Occipital lobe (tissue), 2 donors: ENCODE results near the gene OR1K1. TPM values are rescaled to one million over a fixed set of nuclear protein-coding genes. Genes with fewer than 3 reads are reported as not detected.
"Not testable (repeated sequence)": the region's sequence is repeated elsewhere in the genome, so short reads cannot be mapped to it uniquely, and the experiment has no call there.

Experiments
- DNase-seq: peaks from one replicate; lab custom pipeline; 2025; lab: John Stamatoyannopoulos, UW
- total RNA-seq: library from RNA; depleted of rRNA; stranded (reverse); fragments of >200 nt; gene quantifications from one replicate; pipeline ENCODE4 v1.2.3, GENCODE V29; 2014

The OR1K1 gene, protein sequence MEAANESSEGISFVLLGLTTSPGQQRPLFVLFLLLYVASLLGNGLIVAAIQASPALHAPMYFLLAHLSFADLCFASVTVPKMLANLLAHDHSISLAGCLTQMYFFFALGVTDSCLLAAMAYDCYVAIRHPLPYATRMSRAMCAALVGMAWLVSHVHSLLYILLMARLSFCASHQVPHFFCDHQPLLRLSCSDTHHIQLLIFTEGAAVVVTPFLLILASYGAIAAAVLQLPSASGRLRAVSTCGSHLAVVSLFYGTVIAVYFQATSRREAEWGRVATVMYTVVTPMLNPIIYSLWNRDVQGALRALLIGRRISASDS
- total RNA-seq, result not detected

DNA sequence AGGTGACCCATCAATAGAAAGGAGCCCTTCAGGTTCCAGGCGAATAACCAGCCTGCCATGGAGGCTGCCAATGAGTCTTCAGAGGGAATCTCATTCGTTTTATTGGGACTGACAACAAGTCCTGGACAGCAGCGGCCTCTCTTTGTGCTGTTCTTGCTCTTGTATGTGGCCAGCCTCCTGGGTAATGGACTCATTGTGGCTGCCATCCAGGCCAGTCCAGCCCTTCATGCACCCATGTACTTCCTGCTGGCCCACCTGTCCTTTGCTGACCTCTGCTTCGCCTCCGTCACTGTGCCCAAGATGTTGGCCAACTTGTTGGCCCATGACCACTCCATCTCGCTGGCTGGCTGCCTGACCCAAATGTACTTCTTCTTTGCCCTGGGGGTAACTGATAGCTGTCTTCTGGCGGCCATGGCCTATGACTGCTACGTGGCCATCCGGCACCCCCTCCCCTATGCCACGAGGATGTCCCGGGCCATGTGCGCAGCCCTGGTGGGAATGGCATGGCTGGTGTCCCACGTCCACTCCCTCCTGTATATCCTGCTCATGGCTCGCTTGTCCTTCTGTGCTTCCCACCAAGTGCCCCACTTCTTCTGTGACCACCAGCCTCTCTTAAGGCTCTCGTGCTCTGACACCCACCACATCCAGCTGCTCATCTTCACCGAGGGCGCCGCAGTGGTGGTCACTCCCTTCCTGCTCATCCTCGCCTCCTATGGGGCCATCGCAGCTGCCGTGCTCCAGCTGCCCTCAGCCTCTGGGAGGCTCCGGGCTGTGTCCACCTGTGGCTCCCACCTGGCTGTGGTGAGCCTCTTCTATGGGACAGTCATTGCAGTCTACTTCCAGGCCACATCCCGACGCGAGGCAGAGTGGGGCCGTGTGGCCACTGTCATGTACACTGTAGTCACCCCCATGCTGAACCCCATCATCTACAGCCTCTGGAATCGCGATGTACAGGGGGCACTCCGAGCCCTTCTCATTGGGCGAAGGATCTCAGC is at the start of gene OR1K1:
OR1K1 (plus strand) TSS at position 58 of the 995 bp plus-strand sequence; CDS start at position 58, 0 bp downstream.
- DNase-seq, result no peak

DNA sequence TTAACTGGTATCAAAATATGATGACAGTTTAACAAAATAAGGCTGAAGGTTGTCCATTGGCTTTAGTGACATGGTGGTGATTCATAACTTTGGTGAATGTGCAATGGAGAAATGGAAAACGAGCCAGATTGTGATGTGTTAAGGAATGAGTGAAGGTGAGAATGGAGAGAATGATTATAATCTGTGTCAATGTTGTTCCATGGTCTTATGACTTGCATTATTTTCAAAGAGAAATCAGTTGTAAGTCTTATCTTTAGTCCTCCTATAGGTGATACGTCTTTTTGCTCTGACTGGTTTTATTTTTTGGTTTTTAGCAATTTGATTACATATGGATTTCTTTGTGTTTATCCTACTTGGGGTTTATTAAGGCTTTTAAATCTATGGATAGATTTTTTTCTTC is 45.1 kb upstream of the OR1K1 start:
- no peak for DNase-seq

DNA sequence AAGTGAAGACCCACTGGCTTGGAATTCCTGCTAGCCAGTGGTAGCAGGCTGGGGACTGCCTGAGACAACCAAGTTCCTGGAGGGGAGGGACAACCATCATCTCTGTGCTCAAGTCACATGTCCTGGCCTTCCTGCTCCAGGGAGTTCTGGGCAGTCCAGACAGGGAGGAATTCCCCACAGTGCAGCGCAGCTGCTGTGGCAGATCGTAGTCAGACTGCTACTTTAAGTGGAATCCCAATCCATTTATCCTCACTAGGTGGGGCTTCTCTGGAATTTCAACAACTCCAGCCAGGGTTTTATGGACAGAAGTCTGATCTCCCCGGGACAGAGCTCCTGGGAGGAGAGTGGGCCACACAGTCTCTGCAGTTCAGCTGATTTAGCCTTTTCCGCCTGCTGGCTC is 32.1 kb upstream of the OR1K1 start:
- DNase-seq, result no peak

DNA sequence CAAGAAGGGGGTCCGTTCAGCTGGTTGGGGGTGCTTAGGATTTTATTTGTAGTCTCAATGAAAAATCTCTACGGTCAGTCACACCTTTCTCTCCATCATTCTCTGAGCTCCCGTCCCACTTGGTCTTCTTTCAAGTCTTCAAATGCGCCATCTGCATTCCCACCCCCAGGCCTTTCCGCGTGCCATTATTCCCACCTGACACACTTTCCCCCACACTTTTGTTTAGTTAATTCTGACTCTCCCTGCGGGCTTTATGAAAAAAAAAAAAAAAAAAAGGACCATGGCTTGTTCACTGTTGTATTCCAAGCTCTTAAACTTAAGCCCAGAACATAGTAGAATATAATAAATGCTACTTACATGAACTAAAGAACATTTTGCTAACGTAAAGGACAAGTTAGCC is 22.9 kb upstream of the OR1K1 start:
- DNase-seq, result no peak

DNA sequence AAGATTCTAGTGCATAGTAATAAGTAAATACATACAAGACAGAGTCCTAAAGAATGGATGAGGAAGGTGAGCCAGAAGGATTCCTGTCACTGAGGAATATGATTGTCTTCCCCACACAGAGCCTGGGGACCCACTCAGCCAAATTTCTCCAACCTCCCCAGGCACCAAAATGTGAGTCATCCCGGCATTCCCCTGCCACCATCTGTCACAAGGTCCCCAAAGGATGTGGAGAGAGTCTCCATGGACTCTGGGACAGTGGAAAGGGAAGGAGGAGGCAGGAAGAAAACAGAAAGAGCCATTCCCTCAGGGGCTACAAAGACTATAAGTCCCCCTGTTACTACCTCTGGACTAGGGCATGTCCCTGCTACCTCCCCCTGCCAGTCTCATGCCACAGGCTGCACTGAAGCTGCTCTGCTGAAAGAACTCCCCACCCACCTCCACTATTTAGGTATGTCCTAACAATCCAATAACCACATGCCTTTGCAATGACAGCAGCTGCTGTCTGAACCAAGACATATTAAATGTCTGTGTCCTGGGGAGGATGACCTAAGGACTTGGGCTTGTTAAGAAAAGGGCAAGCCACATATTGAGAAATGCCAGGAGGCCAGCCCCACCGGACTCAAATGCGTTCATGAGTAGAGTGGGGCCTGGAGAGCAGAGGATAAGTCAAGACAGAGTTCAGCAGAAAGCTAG is 21.8 kb upstream of the OR1K1 start:
- no peak for DNase-seq

DNA sequence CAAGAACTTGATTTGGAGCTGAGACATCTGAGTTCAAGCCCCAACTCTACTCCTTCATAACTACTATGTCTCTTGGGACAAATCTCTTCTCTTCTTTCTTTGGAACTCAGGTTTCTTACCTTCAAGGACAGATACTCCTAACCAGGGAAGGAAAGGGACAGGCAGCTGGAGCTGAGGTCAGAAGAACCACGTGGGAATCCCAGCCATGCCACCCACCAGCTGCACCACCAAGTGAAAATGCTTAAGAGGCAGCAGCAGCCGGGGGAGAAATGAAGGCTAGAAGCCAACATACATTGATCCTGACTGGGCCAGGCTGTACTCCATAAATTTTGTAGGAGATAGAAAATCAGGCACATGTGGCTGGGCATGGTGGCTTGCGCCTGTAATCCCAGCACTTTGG is 20.7 kb upstream of the OR1K1 start:
- no peak for DNase-seq

DNA sequence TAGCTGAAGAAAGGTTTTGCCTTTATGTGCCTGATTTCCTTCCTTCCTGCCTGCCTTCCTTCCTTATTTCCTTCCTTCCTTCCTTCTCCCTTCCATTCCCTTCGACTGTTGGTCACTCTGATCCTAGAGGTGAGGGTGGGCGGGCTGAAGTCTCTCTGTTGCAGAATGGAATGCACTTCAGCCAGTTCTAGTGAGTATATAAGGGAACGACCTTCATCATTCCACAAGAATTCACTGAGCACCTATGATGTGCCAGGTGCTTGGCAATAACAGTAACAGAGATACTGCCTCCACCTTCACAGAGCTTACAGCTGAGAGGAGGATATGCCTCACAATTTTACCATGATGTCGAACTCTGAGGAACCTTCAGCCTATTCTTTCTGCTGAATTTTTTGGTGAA is 19.9 kb upstream of the OR1K1 start:
- no peak for DNase-seq

DNA sequence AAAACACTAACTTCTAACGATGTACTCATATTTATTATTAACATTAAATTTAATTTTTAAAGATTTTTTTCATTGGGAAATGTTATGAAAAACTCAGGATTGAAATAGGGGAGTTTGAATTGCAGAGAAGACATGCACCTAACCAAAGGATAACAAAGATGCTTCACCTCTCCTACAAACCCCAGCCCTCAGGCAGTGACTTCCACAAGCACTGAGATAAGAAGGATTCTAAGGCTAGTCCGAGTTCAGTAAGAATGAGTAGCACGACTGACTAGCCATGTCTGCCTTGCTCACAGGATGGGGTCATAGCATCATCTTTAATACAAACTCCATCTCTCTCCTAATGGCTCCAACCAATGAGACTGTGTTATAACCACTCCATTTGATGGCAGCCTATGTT is 18.3 kb upstream of the OR1K1 start:
- no peak for DNase-seq

DNA sequence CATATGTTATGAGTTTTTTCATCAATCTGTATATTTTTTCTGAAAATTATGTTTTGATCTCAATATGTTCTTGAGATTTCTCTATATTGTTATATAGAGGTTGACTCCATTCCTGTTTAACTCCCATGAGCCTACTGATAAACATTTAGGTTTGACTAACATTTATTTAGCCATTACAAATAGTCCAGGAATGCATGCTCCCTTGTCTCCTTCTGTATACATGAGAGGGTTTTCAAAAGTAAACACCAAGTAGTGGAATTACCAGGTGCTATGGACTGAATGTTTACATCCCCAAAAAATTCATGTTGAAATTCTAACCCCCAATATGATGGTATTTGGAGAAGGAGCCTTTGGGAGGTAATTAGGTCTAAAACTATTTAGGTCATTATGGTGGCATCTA is 14.7 kb upstream of the OR1K1 start:
- DNase-seq, result no peak

DNA sequence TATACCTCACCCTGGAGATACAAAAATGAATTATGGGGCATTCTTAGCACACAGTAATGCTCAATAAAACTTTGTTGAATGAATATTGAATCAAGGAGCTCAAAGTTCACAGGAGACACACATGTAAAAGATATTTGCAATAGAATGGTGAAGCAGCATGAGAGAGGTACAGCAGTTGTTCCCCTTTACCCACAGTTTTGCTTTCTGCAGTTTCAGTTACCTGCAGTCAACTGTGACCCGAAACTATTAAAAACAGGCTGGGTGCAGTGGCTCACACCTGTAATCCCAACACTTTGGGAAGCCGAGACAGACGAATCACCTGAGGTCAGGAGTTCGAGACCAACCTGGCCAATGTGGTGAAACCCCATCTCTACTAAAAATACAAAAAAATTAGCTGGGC is 13.6 kb upstream of the OR1K1 start:
- DNase-seq, result no peak

DNA sequence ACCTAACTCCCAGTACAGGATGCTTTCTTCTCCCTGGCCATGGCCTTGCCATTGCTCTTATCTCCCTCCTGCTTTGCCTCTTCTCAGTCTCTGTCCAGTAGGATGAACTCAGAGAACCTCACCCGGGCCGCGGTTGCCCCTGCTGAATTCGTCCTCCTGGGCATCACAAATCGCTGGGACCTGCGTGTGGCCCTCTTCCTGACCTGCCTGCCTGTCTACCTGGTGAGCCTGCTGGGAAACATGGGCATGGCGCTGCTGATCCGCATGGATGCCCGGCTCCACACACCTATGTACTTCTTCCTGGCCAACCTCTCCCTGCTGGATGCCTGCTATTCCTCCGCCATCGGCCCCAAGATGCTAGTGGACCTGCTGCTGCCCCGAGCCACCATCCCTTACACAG is 11.1 kb upstream of the OR1K1 start, which contains the start of gene OR5C1:
OR5C1 (plus strand) TSS at position 103 of the 400 bp plus-strand sequence; CDS start at position 103, 0 bp downstream.
- DNase-seq, result no peak

DNA sequence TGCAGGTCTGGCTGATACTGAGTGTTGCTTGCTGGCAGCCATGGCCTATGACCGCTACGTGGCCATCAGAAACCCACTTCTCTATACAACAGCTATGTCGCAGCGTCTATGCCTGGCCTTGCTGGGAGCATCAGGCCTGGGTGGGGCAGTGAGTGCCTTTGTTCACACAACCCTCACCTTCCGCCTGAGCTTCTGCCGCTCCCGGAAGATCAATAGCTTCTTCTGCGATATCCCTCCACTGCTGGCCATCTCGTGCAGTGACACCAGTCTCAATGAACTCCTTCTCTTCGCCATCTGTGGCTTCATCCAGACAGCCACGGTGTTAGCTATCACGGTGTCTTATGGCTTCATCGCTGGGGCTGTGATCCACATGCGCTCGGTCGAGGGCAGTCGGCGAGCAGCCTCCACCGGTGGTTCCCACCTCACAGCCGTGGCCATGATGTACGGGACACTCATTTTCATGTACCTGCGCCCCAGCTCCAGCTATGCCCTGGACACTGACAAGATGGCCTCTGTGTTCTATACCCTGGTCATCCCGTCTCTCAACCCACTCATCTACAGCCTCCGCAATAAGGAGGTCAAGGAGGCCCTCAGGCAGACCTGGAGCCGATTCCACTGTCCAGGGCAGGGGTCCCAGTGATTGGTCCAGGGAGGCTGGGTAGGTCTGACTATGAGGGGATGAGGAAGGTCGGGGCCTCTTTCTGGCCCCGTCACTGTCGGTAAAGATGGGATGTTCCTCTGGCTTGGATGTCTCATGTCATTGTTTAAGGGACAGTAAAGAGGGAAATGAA is 10.5 kb upstream of the OR1K1 start:
- DNase-seq, result no peak

DNA sequence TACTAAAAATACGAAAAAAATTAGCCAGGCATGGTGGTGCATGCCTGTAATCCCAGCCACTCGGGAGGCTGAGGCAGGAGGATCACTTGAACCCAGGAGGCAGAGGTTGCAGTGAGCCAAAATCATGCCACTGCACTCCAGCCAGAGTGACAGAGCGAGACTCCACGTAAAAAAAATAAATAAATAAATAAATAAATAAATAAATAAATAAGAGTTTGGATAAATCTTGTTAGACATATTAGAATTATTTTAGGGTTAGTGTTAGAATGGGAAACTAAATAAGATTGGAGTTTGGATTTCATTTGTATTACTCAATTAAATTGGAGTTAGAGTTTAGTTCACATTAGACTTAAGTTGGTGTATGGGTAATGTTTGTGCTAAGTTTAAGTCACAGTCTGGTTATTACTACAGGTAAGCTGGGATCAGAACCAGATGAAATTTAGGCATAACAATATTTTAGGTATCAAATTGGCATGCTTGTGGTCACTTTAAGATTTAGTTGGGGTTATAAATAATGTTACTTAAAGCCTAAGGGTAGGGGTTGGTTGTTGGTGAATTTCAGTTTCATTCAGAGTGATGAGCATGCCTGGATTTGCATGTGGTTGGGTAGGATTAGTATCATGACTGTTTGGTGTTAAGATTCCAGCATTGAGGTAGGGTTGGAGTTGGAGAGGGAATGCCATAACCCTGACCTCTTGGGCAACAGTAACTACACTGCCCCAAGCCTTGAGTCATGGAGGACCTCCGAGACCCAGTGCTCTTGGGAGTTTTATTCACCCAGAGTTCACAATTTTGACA is 7.9 kb upstream of the OR1K1 start:
- no peak for DNase-seq

DNA sequence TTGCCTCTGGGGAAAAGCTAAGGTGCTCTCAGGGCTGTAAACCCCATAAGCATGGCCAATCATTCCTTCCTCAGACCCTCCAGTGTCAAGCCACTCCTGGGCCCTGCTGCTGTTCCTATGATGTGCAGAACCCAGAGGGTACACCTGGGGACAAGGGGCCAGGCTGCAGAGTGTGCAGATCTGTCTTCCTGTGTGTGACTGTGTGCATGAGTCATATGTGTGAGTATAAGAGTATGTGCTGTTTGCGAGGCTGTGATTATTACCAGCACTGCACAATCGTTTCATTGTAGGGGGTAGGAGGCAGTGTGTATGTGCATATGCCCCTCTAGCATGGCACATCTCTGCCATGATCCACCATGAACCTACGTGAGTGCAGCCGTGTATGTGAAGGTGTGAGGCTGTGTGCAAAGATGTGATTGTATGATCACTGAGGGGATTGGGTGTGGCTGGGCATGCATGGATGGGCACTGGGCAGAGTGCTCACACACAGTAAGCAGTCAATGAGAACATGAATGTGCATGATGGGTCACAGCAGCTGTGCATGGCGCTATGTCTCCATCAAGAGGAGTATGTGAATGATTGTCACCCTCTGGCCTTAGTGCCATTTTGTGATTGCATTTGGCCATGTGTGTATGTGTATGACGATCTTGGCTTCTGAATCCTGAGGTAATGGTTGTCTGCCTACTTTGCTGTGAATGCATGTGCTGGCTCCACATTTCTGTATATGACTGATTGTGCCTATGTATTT is 2.4 kb upstream of the OR1K1 start:
- DNase-seq, result no peak

DNA sequence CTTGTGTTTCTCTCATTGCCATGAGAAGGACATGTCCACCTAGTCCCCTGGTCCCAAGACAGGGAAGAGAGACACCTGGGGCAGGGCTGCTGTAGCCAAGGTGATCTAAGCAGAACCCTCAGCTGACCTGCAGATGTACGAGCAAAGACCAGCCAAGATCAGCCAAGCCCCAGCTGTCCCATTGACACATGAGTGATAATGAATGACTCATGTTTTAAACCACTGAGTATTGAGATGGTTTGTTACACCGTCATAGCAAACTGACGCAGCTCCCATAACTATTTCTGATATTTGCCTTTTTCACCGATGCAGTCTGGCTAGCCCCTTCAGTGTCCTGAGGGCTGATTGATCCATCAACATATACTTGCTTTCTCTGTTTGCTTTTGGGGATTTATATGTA is 6.7 kb downstream of the OR1K1 start:
- DNase-seq, result no peak

DNA sequence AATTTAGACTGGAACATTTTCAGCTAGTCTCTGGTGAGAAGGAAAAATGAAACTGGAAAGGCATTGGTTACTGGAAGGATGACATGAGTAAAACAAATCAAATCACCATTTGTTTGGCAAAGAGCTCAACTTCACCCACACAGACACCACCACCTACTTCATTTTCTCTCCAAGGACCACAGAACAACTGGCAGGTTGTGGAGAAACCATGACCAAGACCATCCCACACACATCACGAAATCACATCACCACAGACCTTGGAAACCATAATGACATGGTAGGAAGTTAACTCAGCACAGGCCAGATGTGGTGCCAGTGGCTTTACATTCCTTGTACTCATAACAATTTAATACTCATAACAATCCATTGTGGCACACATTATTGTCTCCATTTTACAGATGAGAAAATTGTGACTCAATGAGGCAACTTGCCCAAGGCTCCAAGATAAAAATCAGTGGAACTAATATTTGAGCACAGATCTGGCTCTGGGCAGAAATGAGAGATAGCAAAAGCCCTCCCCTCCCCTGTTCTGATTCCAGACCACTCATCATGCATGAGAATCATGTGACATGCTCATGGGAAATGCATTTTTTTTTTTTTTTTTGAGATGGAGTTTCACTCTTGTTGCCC is 7.5 kb downstream of the OR1K1 start:
- DNase-seq, result peak; percentile 14

DNA sequence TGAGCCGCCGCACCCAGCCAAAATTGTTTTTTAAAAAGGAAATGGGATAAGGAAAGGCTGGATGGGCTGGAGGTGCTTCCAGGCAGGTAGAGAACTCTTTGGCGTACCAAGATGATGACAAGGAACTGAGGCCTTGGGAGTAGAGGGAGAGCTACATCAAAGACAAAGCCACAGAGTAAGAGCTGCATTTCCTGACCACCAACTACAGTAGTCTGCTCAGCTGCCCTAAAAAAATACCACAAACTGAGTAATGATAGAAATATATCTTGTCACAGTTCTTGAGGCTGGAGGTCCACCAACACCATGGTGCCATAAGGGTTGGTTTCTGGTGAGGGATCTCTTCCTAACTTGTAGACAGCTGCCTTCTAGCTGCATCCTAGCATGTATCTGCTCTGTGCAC is 8.2 kb downstream of the OR1K1 start:
- DNase-seq, result no peak

DNA sequence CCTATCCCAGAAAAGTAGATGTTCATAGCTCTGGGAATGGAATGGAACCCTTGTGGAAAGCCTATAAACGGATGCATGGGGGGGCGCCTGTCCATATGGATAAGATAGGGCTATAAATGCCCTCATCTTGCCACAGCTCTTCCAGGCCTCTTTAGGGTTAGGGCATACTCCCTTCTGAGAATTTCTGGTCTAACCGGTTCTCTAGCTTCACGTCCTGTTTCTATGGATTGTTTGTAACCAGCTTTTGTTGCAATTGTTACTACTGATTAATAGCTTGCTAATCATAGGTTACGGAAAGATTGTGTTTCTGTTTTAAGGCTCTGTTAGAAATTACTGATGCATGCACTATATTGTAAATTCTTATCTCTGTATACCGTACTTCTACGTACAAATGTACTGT is 9.3 kb downstream of the OR1K1 start:
- DNase-seq, result not testable (repeated sequence)
